ENCODE data around the gene BANF2. TPM values are rescaled to one million over a fixed set of nuclear protein-coding genes. Genes with fewer than 3 reads are reported as not detected.

BANF2 gene
- total and polyA plus RNA-seq, 2 of the 13 experiments (the other 11 are each of a cell fraction or from before 2014, with no cell fraction given) = 0.35 TPM; not detected in 1

- TF ChIP-seq TP53 (CRISPR knock-in tag; conservative IDR thresholded peaks at IDR 0.05) (no peak), MYNN (CRISPR knock-in tag; IDR thresholded peaks at IDR 0.05; ENCODE audit: low read depth) (no peak), TBX2 (CRISPR knock-in tag; IDR thresholded peaks at IDR 0.05; ENCODE audit: borderline replicate concordance) (no peak), RBFOX2 (IDR thresholded peaks at IDR 0.05; ENCODE audit: low read depth, low read length) (no peak), ZFY (CRISPR knock-in tag; IDR thresholded peaks at IDR 0.05) (no peak; the same call in 1 of the 2 replicates), TBX3 (IDR thresholded peaks at IDR 0.05; ENCODE audit: borderline replicate concordance) (no peak), ZNF841 (CRISPR knock-in tag; IDR thresholded peaks at IDR 0.05; ENCODE audit: borderline replicate concordance) (no peak), RCOR2 (CRISPR knock-in tag; IDR thresholded peaks at IDR 0.05) (no peak), ZNF430 (CRISPR knock-in tag; IDR thresholded peaks at IDR 0.05) (no peak), NR0B2 (CRISPR knock-in tag; IDR thresholded peaks at IDR 0.05) (no peak), MTA1 (CRISPR knock-in tag; IDR thresholded peaks at IDR 0.05; ENCODE audit: borderline replicate concordance) (peak; percentile 42; the same call in 1 of the 2 replicates), ZNF232 (CRISPR knock-in tag; IDR thresholded peaks at IDR 0.05; ENCODE audit: borderline replicate concordance) (no peak), FIP1L1 (IDR thresholded peaks at IDR 0.05; ENCODE audit: borderline replicate concordance, insufficient read depth, low read depth, low read length) (no peak), ZNF563 (CRISPR knock-in tag; IDR thresholded peaks at IDR 0.05) (no peak; the same call in 1 of the 2 replicates), NCOA2 (CRISPR knock-in tag; IDR thresholded peaks at IDR 0.05) (0 out of 2 replicates have a peak, but pooled peaks have one; percentile 9), SRF (IDR thresholded peaks at IDR 0.05; ENCODE audit: low read depth, low read length) (no peak), HINFP (CRISPR knock-in tag; IDR thresholded peaks at IDR 0.05; ENCODE audit: low read depth) (no peak), IRX3 (CRISPR knock-in tag; IDR thresholded peaks at IDR 0.05; ENCODE audit: borderline replicate concordance, low read depth) (no peak), CTCF (CRISPR knock-in tag; IDR thresholded peaks at IDR 0.05) (no peak), ZNF556 (CRISPR knock-in tag; IDR thresholded peaks at IDR 0.05; ENCODE audit: borderline replicate concordance) (no peak), LBX2 (CRISPR knock-in tag; IDR thresholded peaks at IDR 0.05; ENCODE audit: borderline replicate concordance) (no peak), TEAD2 (CRISPR knock-in tag; IDR thresholded peaks at IDR 0.05) (no peak), RNF219 (CRISPR knock-in tag; IDR thresholded peaks at IDR 0.05) (no peak), IRF2 (CRISPR knock-in tag; IDR thresholded peaks at IDR 0.05) (0 out of 2 replicates have a peak, but pooled peaks have one; percentile 23)
Observed at GRCh38 chr20:17725094-17725835, 25.5 kb downstream of the BANF2 start (continued).

Measured in HepG2 (cell line).